Erythroblast (primary cell): ENCODE data around the gene TLN1.

ENCODE experiments used
- GATA1 ChIP-seq: IDR thresholded peaks from 2 replicates; pipeline ENCODE4 v1.6.1; 2011; ENCODE audit warnings: low read depth, mild to moderate bottlenecking, control low read depth, low read length, moderate library complexity
- POLR2A ChIP-seq: IDR thresholded peaks from 2 replicates; pipeline ENCODE4 v1.6.1; 2011; ENCODE audit warnings: mild to moderate bottlenecking, low read length

- TF ChIP-seq POLR2A (peak; percentile 63), GATA1 (no peak)
Observed at GRCh38 chr9:35757226-35757891, 25.4 kb upstream of the TLN1 start.
